Testis (tissue), 2 donors: ENCODE results near the gene OR2L8.

Experiments used
- CTCF ChIP-seq, 3 experiments: fragments of 450-650 bp in 2 of 3; fragments of 200-600 bp in 1 of 3; sonication (generic) in 1 of 3; IDR thresholded peaks; one replicate each; pipeline ENCODE4 v1.5.1; 2016 to 2019; ENCODE audit warnings: antibody characterized with exemption in 3 of 3, mild to moderate bottlenecking in 2 of 3, moderate library complexity in 1 of 3
- POLR2A ChIP-seq: fragments of 450-650 bp; IDR thresholded peaks from one replicate; pipeline ENCODE4 v1.6.1; 2017; ENCODE audit warnings: antibody characterized with exemption, mild to moderate bottlenecking, moderate library complexity

- no peak for TF ChIP-seq CTCF (IDR thresholded peaks at IDR 0.05)
- no peak for TF ChIP-seq POLR2A
Observed at GRCh38 chr1:247942624-247943023, 6.0 kb upstream of the OR2L8 start.
